Neural cell (in vitro differentiated cells): ENCODE data around the gene KIF12. TPM values are rescaled to one million over a fixed set of nuclear protein-coding genes. Genes with fewer than 3 reads are reported as not detected.

ENCODE experiments used
- H2AFZ ChIP-seq: fragments of 200-600, 300-800 bp; sonication (generic), shearing (Covaris generic); 2 replicates; pipeline ENCODE4 v1.6.0; 2014; ENCODE audit warnings: low read depth, mild to moderate bottlenecking, antibody characterized with exemption, low read length, moderate library complexity
- H3F3A ChIP-seq: fragments of 200-600 bp; shearing (Covaris generic); 2 replicates; pipeline ENCODE4 v1.6.1; 2016; ENCODE audit warnings: mild to moderate bottlenecking, moderate library complexity, mixed read lengths, antibody characterized with exemption, low read length; ENCODE audit not compliant: insufficient read depth, poor library complexity, severe bottlenecking
- H3K27ac ChIP-seq: fragments of 200-600, 300-800 bp; sonication (generic), shearing (Covaris generic); 2 replicates; pipeline ENCODE4 v1.5.1; 2014; ENCODE audit warnings: mild to moderate bottlenecking, low read length, moderate library complexity
- H3K27me3 ChIP-seq: fragments of 300-800, 200-600 bp; sonication (generic), shearing (Covaris generic); 2 replicates; pipeline ENCODE4 v1.6.0; 2014; ENCODE audit warnings: mild to moderate bottlenecking, low read depth, low read length, moderate library complexity; ENCODE audit not compliant: insufficient read depth
- H3K36me3 ChIP-seq: fragments of 300-800, 200-600 bp; sonication (generic), shearing (Covaris generic); 2 replicates; pipeline ENCODE4 v1.5.1; 2014; ENCODE audit warnings: mild to moderate bottlenecking, antibody characterized with exemption, low read length, moderate library complexity; ENCODE audit not compliant: insufficient read depth
- H3K4me2 ChIP-seq: fragments of 300-800, 200-600 bp; sonication (generic), shearing (Covaris generic); 2 replicates; pipeline ENCODE4 v1.6.0; 2014; ENCODE audit warnings: mild to moderate bottlenecking, low read length
- H3K4me3 ChIP-seq: fragments of 300-800, 200-600 bp; sonication (generic), shearing (Covaris generic); 2 replicates; pipeline ENCODE4 v1.5.1; 2014; ENCODE audit warnings: mild to moderate bottlenecking, low read length, moderate library complexity
- H3K79me2 ChIP-seq: fragments of 200-600 bp; shearing (Covaris generic); replicated peaks from 2 replicates; pipeline ENCODE4 v1.6.0; 2014; ENCODE audit warnings: mild to moderate bottlenecking, low read length, moderate library complexity; ENCODE audit not compliant: insufficient read depth
- H3K9ac ChIP-seq: fragments of 300-800, 200-600 bp; sonication (generic), shearing (Covaris generic); 2 replicates; pipeline ENCODE4 v1.6.1; 2016; ENCODE audit warnings: mild to moderate bottlenecking, low read length, mixed read lengths
- H3K9me2 ChIP-seq: fragments of 200-600 bp; shearing (Covaris generic); 2 replicates; pipeline ENCODE4 v1.6.1; 2016; ENCODE audit warnings: mild to moderate bottlenecking, low read length, mixed read lengths; ENCODE audit not compliant: insufficient read depth
- H3K9me3 ChIP-seq: fragments of 200-600, 300-800 bp; sonication (generic), shearing (Covaris generic); 2 replicates; pipeline ENCODE4 v1.6.1; 2016; ENCODE audit warnings: mild to moderate bottlenecking, mixed run types, low read length, moderate library complexity, mixed read lengths
- H4K20me1 ChIP-seq: fragments of 200-600 bp; shearing (Covaris generic); 2 replicates; pipeline ENCODE4 v1.6.1; 2016; ENCODE audit warnings: mild to moderate bottlenecking, mixed run types; ENCODE audit not compliant: insufficient read depth
- EP300 ChIP-seq: fragments of 450-650 bp; conservative IDR thresholded peaks from 2 replicates; pipeline ENCODE4 v1.6.1; 2014; ENCODE audit warnings: antibody characterized with exemption, mild to moderate bottlenecking, moderate library complexity; ENCODE audit not compliant: poor library complexity, severe bottlenecking
- EZH2 ChIP-seq: fragments of 200-600, 300-800 bp; shearing (Covaris generic), sonication (generic); IDR thresholded peaks from 2 replicates; pipeline ENCODE4 v1.6.1; 2014; ENCODE audit warnings: antibody characterized with exemption, low read length, borderline replicate concordance, mild to moderate bottlenecking; ENCODE audit not compliant: insufficient read depth, poor library complexity, severe bottlenecking
- MXI1 ChIP-seq: fragments of 450-650 bp; conservative IDR thresholded peaks from 2 replicates; pipeline ENCODE4 v1.6.1; 2014; ENCODE audit warnings: antibody characterized with exemption, mild to moderate bottlenecking; ENCODE audit not compliant: poor library complexity, severe bottlenecking
- POLR2AphosphoS5 ChIP-seq: IDR thresholded peaks from 2 replicates; pipeline ENCODE4 v1.6.1; 2012
- RAD21 ChIP-seq: fragments of 450-650 bp; conservative IDR thresholded peaks from 2 replicates; pipeline ENCODE4 v1.6.1; 2014; ENCODE audit warnings: antibody characterized with exemption, mild to moderate bottlenecking, moderate library complexity
- SMC3 ChIP-seq: fragments of 450-650 bp; conservative IDR thresholded peaks from 2 replicates; pipeline ENCODE4 v1.6.1; 2014; ENCODE audit warnings: antibody characterized with exemption, mild to moderate bottlenecking, moderate library complexity; ENCODE audit not compliant: poor library complexity
- TAF1 ChIP-seq: IDR thresholded peaks from 2 replicates; pipeline ENCODE4 v1.6.1; 2012; ENCODE audit warnings: low read depth
- polyA plus RNA-seq: library from polyadenylated mRNA; depleted of rRNA; stranded (reverse); fragments of >200 nt; gene quantifications from 2 replicates; pipeline ENCODE4 v1.2.3, GENCODE V29; 2014
- TF ChIP-seq, protein P1 (sequence below): fragments of 450-650 bp; IDR thresholded peaks from 2 replicates; pipeline ENCODE4 v1.5.1; 2014; ENCODE audit warnings: antibody characterized with exemption, mild to moderate bottlenecking, moderate library complexity; ENCODE audit not compliant: poor library complexity, severe bottlenecking
- TF ChIP-seq, protein P2 (sequence below): IDR thresholded peaks from 2 replicates; pipeline ENCODE4 v1.6.1; 2012; ENCODE audit warnings: borderline replicate concordance

KIF12 gene
- polyA plus RNA-seq, 1 donor from 2014 or later = not detected

GRCh38 chr9:114108016-114108833 lies 9.1 kb upstream of the KIF12 start:
- Histone ChIP-seq H2AFZ (no peak overlapping the region), H3K9me2 (no peaks in the 10 kb centered on the region), H4K20me1 (no peaks in the 10 kb centered on the region), H3K4me3 (no peak overlapping the region), H3K4me2 (no peak overlapping the region), H3K27me3 (no peaks in the 10 kb centered on the region), H3K9me3 (no peaks in the 10 kb centered on the region), H3K27ac (no peak overlapping the region), H3K36me3 (no peaks in the 10 kb centered on the region), H3F3A (no peaks in the 10 kb centered on the region), H3K9ac (no peak overlapping the region), H3K79me2 (no peaks in the 10 kb centered on the region)
- TF ChIP-seq, protein P1, sequence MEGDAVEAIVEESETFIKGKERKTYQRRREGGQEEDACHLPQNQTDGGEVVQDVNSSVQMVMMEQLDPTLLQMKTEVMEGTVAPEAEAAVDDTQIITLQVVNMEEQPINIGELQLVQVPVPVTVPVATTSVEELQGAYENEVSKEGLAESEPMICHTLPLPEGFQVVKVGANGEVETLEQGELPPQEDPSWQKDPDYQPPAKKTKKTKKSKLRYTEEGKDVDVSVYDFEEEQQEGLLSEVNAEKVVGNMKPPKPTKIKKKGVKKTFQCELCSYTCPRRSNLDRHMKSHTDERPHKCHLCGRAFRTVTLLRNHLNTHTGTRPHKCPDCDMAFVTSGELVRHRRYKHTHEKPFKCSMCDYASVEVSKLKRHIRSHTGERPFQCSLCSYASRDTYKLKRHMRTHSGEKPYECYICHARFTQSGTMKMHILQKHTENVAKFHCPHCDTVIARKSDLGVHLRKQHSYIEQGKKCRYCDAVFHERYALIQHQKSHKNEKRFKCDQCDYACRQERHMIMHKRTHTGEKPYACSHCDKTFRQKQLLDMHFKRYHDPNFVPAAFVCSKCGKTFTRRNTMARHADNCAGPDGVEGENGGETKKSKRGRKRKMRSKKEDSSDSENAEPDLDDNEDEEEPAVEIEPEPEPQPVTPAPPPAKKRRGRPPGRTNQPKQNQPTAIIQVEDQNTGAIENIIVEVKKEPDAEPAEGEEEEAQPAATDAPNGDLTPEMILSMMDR = peak; percentile 15
- TF ChIP-seq TAF1 = no peak
- TF ChIP-seq EZH2 = no peak
- TF ChIP-seq RAD21 = peak; percentile 26
- TF ChIP-seq SMC3 = no peak
- TF ChIP-seq, protein P2, sequence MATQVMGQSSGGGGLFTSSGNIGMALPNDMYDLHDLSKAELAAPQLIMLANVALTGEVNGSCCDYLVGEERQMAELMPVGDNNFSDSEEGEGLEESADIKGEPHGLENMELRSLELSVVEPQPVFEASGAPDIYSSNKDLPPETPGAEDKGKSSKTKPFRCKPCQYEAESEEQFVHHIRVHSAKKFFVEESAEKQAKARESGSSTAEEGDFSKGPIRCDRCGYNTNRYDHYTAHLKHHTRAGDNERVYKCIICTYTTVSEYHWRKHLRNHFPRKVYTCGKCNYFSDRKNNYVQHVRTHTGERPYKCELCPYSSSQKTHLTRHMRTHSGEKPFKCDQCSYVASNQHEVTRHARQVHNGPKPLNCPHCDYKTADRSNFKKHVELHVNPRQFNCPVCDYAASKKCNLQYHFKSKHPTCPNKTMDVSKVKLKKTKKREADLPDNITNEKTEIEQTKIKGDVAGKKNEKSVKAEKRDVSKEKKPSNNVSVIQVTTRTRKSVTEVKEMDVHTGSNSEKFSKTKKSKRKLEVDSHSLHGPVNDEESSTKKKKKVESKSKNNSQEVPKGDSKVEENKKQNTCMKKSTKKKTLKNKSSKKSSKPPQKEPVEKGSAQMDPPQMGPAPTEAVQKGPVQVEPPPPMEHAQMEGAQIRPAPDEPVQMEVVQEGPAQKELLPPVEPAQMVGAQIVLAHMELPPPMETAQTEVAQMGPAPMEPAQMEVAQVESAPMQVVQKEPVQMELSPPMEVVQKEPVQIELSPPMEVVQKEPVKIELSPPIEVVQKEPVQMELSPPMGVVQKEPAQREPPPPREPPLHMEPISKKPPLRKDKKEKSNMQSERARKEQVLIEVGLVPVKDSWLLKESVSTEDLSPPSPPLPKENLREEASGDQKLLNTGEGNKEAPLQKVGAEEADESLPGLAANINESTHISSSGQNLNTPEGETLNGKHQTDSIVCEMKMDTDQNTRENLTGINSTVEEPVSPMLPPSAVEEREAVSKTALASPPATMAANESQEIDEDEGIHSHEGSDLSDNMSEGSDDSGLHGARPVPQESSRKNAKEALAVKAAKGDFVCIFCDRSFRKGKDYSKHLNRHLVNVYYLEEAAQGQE = no peak
- no peak for TF ChIP-seq EP300
- no peak for TF ChIP-seq POLR2AphosphoS5
- TF ChIP-seq MXI1 = no peak

DNA sequence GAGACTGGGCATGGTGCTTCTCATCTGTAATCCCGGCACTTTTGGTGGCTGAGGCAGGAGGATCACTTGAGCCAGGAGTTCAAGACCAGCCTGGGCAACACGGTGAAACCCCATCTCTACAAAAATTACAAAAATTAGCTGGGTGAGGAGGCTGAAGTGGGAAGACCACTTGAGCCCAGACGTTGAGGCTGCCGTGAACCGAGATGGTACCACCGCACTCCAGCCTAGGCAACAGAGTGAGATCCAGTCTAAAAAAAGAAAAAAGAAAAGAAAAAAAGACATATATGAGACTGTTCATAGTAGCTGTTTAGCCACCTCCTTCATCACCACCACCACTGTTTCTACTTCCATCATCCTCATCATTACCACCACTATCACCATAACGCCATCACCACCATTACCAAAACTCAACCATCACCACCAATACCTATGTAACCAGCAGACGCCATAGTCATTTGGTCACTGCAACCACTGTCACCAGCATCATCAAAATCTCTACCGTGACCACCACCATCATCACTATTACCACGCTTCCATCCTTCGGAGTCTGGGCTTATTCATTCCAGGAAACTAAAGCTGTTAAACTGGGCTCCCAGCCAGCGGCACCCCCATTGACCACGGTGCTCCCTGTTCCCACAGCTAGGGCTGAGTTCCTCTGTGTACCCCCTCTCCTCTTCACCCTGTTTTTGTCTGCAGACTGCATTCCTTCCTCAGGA lies 8.4 kb upstream of the KIF12 start:
- Histone ChIP-seq H4K20me1 (no peaks in the 10 kb centered on the region), H3K9me2 (no peaks in the 10 kb centered on the region), H3K4me3 (no peak overlapping the region), H3K79me2 (no peaks in the 10 kb centered on the region), H2AFZ (no peak overlapping the region), H3K9ac (no peak overlapping the region), H3K27ac (no peak overlapping the region), H3K27me3 (no peaks in the 10 kb centered on the region), H3F3A (no peaks in the 10 kb centered on the region), H3K36me3 (no peaks in the 10 kb centered on the region), H3K9me3 (no peaks in the 10 kb centered on the region), H3K4me2 (no peak overlapping the region)
- TF ChIP-seq, protein P1 = no peak
- TF ChIP-seq, protein P2 = no peak
- TF ChIP-seq TAF1 = no peak
- TF ChIP-seq SMC3 = no peak
- TF ChIP-seq EP300 = no peak
- TF ChIP-seq EZH2 = no peak
- no peak for TF ChIP-seq POLR2AphosphoS5
- TF ChIP-seq MXI1 = no peak
- no peak for TF ChIP-seq RAD21
